Measurements from ENCODE around the gene KLRC2.
"Not testable (repeated sequence)": the region's sequence is repeated elsewhere in the genome, so short reads cannot be mapped to it uniquely, and the experiment has no call there.

Gene KLRC2

DNA sequence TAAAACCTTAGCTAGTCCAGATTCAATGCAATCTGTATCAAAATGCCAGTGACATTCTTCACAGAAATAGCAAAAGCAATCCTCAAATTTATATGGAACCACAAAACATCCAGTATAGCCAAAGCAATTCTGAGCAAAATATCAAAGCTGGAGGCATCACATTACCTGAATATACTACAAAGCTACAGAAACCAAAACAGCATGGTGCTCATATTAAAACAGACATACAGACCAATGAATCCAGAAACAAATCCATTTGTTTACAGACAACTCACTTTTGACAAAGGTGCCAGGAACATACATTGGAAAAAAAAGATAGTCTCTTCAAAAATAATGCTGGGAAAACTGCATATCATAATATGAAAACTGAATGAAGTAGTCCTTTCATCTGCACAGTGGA lies 31.0 kb downstream of the KLRC2 start:
- H3K4me3 ChIP-seq (ENCODE audit: low read depth in 1 of 2, low read length in 2 of 2) = no peak overlapping the region
- H3K9me3 ChIP-seq (ENCODE audit: low read length) = no peaks in the 10 kb centered on the region
- H3K4me1 ChIP-seq (ENCODE audit: insufficient read depth, low read length) = no peaks in the 10 kb centered on the region
- no peak overlapping the region for H3K27ac ChIP-seq (ENCODE audit: low read depth, low read length)
- no peak overlapping the region for H3K9ac ChIP-seq (ENCODE audit: low read length)
- H3K36me3 ChIP-seq (ENCODE audit: insufficient read depth, low read length) = no peaks in the 10 kb centered on the region
- no peaks in the 10 kb centered on the region for H3K27me3 ChIP-seq (ENCODE audit: control insufficient read depth in 1 of 2, insufficient read depth in 2 of 2, low read length in 2 of 2)

DNA sequence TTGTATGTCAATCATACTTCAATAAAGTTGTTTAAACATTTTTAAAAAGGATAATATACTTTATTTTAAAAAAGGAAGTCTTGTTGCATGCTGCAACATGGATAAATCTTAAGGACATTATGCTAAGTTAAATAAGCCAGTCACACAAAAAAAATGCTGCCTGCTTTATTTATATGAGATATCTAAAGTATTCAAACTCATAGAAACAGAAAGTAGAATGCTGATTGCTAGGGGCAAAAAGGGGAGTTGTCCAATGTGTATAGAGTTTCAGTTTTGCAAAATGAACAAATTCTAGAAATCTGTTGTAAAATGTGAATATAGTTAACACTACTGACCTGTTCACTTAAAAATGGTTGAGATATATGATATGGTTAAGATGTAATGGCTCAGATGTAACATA lies 35.0 kb downstream of the KLRC2 start:
- Histone ChIP-seq H3K9ac (ENCODE audit: low read length) (no peak overlapping the region), H3K27me3 (ENCODE audit: control insufficient read depth in 1 of 2, insufficient read depth in 2 of 2, low read length in 2 of 2) (no peaks in the 10 kb centered on the region), H3K27ac (ENCODE audit: low read depth, low read length) (no peak overlapping the region), H3K36me3 (ENCODE audit: insufficient read depth, low read length) (no peaks in the 10 kb centered on the region), H3K9me3 (ENCODE audit: low read length) (no peaks in the 10 kb centered on the region), H3K4me1 (ENCODE audit: insufficient read depth, low read length) (peaks cover under 1% of the 10 kb centered on the region), H3K4me3 (ENCODE audit: low read depth in 1 of 2, low read length in 2 of 2) (no peak overlapping the region)

DNA sequence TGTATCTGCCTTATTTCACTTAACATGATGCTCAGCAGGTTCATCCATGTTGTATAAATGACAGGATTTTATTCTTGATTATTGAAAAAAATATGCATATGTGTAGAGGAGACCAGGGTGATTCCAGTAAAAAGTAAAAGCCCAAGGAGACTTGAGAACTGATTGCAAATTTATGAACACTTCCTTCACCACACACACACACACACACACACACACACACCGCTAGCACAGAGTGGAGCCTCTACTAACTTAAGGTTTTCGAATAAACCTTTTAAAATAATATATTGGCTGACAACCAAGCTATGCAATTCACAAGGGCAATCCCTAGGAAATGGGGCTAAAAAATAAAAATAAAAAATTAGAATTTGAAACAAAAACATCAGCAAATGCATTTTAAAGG lies 37.6 kb downstream of the KLRC2 start:
- no peak overlapping the region for H3K4me3 ChIP-seq (ENCODE audit: low read depth in 1 of 2, low read length in 2 of 2)
- H3K36me3 ChIP-seq (ENCODE audit: insufficient read depth, low read length) = no peaks in the 10 kb centered on the region
- no peaks in the 10 kb centered on the region for H3K27me3 ChIP-seq (ENCODE audit: control insufficient read depth in 1 of 2, insufficient read depth in 2 of 2, low read length in 2 of 2)
- H3K4me1 ChIP-seq (ENCODE audit: insufficient read depth, low read length) = peaks cover 9% of the 10 kb centered on the region
- H3K9ac ChIP-seq (ENCODE audit: low read length) = no peak overlapping the region
- H3K9me3 ChIP-seq (ENCODE audit: low read length) = no peaks in the 10 kb centered on the region
- no peak overlapping the region for H3K27ac ChIP-seq (ENCODE audit: low read depth, low read length)

DNA sequence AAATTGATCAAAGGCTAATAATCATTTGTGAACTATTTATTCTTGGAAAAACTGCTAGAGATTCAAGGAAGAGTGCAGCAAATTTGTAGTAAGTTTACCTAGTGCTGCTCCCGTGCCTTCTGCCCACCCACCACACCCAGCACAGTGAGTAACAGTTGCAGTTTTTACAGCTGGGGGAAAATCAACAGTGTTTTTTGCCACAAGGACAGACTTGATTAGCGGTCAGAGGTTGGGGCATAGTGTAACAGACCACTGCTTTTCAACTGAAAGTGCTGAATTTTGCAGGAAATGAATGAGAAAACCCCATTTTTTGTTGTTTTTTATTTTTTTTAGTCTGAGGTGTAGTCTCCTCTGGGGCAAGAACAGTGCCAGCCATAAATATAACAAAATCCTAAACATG lies 38.5 kb downstream of the KLRC2 start:
- H3K4me3 ChIP-seq (ENCODE audit: low read depth in 1 of 2, low read length in 2 of 2) = no peak overlapping the region
- no peak overlapping the region for H3K9ac ChIP-seq (ENCODE audit: low read length)
- no peaks in the 10 kb centered on the region for H3K36me3 ChIP-seq (ENCODE audit: insufficient read depth, low read length)
- H3K9me3 ChIP-seq (ENCODE audit: low read length) = no peaks in the 10 kb centered on the region
- peaks cover 11% of the 10 kb centered on the region for H3K4me1 ChIP-seq (ENCODE audit: insufficient read depth, low read length)
- H3K27ac ChIP-seq (ENCODE audit: low read depth, low read length) = no peak overlapping the region
- no peaks in the 10 kb centered on the region for H3K27me3 ChIP-seq (ENCODE audit: control insufficient read depth in 1 of 2, insufficient read depth in 2 of 2, low read length in 2 of 2)

DNA sequence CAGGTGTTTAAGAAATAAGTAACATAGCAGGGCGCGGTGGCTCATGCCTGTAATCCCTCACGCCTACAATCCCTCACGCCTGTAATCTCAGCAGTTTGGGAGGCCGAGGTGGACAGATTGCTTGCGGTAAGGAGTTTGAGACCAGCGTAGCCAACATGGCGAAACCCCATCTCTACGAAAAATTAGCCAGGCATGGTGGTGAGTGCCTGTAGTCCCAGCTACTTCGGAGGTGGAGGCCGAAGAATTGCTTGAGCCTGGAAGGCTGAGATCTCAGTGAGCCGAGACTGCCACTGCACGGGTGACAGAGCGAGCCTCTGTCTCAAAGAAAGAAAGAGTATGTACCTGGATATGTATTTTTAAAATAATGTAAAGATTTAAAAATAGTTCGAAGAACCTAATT lies 39.6 kb downstream of the KLRC2 start:
- H3K4me1 ChIP-seq (ENCODE audit: insufficient read depth, low read length) = peaks cover 16% of the 10 kb centered on the region
- H3K27ac ChIP-seq (ENCODE audit: low read depth, low read length); H3K4me3 ChIP-seq (ENCODE audit: low read depth in 1 of 2, low read length in 2 of 2); H3K9ac ChIP-seq (ENCODE audit: low read length); H3K27me3 ChIP-seq (ENCODE audit: control insufficient read depth in 1 of 2, insufficient read depth in 2 of 2, low read length in 2 of 2); H3K36me3 ChIP-seq (ENCODE audit: insufficient read depth, low read length); H3K9me3 ChIP-seq (ENCODE audit: low read length): not testable (repeated sequence)

DNA sequence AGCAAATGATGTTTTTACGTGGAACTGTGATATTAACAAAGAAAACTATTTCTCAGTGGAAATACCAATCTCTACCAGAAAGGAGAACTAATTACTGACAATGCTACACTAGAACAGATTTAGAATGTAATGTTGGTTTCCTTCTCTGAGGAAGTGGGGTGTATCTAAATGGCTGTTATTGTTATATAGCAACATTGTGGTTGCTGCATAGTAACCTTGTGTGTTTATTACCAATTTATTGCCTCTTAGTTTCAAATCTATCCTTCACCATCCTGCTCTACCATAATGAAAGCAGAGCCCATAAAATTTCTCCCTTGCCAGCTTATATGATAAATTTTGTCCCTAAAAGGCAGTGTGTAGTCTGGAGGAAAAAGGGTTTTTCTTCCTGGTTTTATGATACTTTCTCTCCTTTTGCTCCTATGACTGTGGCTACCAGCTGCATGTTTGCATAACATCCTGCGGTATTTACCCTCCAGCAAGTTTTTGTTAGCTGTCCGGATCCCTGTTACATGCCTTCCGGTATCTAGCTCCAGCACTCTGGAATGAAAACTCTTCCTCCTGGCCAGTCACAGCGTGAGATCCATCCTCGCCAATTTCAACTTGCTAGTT lies 40.3 kb downstream of the KLRC2 start:
- no peak overlapping the region for H3K9ac ChIP-seq (ENCODE audit: low read length)
- H3K4me3 ChIP-seq (ENCODE audit: low read depth in 1 of 2, low read length in 2 of 2) = peak overlapping the region in 1 of 2 donors; percentile 29
- H3K9me3 ChIP-seq (ENCODE audit: low read length) = no peaks in the 10 kb centered on the region
- no peaks in the 10 kb centered on the region for H3K27me3 ChIP-seq (ENCODE audit: control insufficient read depth in 1 of 2, insufficient read depth in 2 of 2, low read length in 2 of 2)
- no peaks in the 10 kb centered on the region for H3K36me3 ChIP-seq (ENCODE audit: insufficient read depth, low read length)
- no peak overlapping the region for H3K27ac ChIP-seq (ENCODE audit: low read depth, low read length)
- peaks cover 16% of the 10 kb centered on the region for H3K4me1 ChIP-seq (ENCODE audit: insufficient read depth, low read length)

DNA sequence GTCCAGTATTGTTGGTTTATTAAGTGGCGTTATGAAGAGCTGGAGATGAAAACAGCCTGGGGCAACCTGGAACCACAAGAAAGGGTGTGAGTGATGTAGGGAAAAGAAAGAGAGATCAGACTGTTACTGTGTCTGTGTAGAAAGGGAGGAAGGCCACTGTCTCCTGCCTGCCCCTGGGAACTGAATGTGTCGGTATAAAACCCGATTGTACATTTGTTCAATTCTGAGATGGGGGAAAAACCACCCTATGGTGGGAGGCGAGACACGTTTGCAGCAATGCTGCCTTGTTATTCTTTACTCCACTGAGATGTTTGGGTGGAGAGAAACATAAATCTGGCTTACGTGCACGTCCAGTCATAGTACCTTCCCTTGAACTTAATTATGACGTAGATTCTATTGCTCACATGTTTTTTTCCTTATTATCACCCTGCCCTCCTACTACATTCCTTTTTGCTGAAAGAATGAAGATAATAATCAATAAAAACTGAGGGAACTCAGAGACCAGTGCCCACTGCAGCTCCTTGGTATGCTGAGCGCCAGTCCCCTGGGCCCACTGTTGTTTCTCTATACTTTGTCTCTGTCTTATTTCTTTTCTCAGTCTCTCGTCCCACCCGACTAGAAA lies 41.2 kb downstream of the KLRC2 start:
- H3K4me1 ChIP-seq (ENCODE audit: insufficient read depth, low read length) = peaks cover 16% of the 10 kb centered on the region
- not testable (repeated sequence) for H3K27ac ChIP-seq (ENCODE audit: low read depth, low read length); H3K9ac ChIP-seq (ENCODE audit: low read length); H3K36me3 ChIP-seq (ENCODE audit: insufficient read depth, low read length); H3K9me3 ChIP-seq (ENCODE audit: low read length); H3K4me3 ChIP-seq (ENCODE audit: low read depth in 1 of 2, low read length in 2 of 2); H3K27me3 ChIP-seq (ENCODE audit: control insufficient read depth in 1 of 2, insufficient read depth in 2 of 2, low read length in 2 of 2)

DNA sequence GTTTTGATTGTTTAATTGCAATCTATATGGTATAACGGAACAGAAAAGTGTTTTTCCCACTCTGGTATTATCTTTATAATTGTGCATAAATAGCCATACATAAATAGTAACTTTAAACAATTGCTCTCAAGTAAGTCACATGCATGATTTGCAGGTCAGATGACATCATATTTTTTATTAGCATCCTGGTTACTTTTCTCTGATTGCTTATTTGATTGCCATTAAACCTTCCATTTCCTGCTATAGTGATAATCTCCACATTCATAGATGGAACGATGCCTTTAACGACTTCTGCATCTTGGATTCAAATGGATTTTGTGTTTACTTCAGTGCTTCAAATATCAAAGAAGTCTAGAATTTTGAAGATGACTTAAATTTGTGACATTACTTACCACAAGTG lies 42.5 kb downstream of the KLRC2 start:
- Histone ChIP-seq H3K27ac (ENCODE audit: low read depth, low read length) (no peak overlapping the region), H3K9me3 (ENCODE audit: low read length) (no peaks in the 10 kb centered on the region), H3K4me3 (ENCODE audit: low read depth in 1 of 2, low read length in 2 of 2) (no peak overlapping the region), H3K9ac (ENCODE audit: low read length) (no peak overlapping the region), H3K36me3 (ENCODE audit: insufficient read depth, low read length) (no peaks in the 10 kb centered on the region), H3K4me1 (ENCODE audit: insufficient read depth, low read length) (peaks cover 16% of the 10 kb centered on the region), H3K27me3 (ENCODE audit: control insufficient read depth in 1 of 2, insufficient read depth in 2 of 2, low read length in 2 of 2) (no peaks in the 10 kb centered on the region)

DNA sequence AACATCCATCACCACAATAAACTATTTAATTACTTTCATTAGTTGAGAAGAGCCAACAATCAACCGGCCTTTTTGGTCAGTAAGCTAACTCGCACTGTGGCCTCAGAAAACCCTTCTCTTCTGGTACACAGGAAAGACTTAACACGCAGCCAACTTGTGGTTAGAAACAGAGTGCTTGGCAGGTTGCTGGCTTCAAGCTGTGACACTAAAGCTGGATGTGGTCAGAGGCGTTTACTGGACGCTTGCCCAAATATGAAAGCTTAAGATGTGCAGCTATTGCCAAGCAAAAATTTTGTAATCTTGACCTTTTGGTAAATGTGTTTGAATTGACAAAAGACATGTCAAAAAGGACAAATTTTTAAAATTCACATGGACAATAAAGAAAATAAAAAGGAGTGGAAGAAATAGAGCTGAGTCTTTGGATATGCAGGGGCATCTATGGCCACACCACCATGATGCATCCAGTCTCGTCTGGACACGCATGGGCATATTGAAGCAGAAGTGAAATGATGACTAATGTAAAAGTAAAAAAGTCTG lies 43.3 kb downstream of the KLRC2 start:
- Histone ChIP-seq H3K27me3 (ENCODE audit: control insufficient read depth in 1 of 2, insufficient read depth in 2 of 2, low read length in 2 of 2) (no peaks in the 10 kb centered on the region), H3K4me3 (ENCODE audit: low read depth in 1 of 2, low read length in 2 of 2) (no peak overlapping the region), H3K9me3 (ENCODE audit: low read length) (no peaks in the 10 kb centered on the region), H3K4me1 (ENCODE audit: insufficient read depth, low read length) (peaks cover 16% of the 10 kb centered on the region), H3K27ac (ENCODE audit: low read depth, low read length) (no peak overlapping the region), H3K9ac (ENCODE audit: low read length) (no peak overlapping the region), H3K36me3 (ENCODE audit: insufficient read depth, low read length) (no peaks in the 10 kb centered on the region)

DNA sequence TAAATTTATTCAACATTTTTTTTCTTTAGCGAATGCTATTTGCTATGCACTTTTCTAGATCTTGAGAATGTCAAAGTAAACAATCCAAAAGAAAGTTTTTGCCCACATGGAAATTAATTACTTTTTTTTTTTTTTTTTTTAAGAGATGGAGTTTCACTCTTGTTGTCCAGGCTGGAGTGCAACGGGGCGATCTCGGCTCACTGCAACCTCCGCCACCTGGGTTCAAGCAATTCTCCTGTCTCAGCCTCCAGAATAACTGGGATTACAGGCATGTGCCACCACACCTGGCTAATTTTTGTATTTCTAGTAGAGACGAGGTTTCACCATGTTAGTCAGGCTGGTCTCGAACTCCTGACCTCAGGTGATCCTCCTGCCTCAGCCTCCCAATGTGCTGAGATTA lies 44.8 kb downstream of the KLRC2 start:
- H3K27ac ChIP-seq (ENCODE audit: low read depth, low read length); H3K4me3 ChIP-seq (ENCODE audit: low read depth in 1 of 2, low read length in 2 of 2); H3K36me3 ChIP-seq (ENCODE audit: insufficient read depth, low read length); H3K9ac ChIP-seq (ENCODE audit: low read length); H3K27me3 ChIP-seq (ENCODE audit: control insufficient read depth in 1 of 2, insufficient read depth in 2 of 2, low read length in 2 of 2); H3K9me3 ChIP-seq (ENCODE audit: low read length): not testable (repeated sequence)
- H3K4me1 ChIP-seq (ENCODE audit: insufficient read depth, low read length) = peaks cover 16% of the 10 kb centered on the region

DNA sequence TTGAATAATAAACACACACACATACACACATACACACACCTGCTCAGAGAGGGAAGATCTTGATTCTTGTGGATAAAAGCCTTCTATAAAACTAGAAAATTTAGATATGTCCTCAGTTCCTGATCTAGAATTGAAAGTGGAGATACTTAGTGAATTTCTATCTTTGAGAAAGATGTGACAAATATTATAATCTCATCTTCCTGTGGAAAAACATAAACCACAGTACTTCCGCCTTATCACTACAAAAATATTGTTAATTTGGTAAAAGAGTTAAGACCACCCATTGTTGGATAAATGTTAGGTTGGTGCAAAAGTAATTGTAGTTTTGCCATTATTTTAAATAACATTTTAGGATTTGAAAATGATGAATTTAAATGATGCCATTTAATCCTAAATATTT lies 45.9 kb downstream of the KLRC2 start, which contains the start of gene KLRK1:
Gene KLRK1 (minus strand): TSS at position 138 of the 400 bp plus-strand sequence. CDS start 1,231 bp downstream, outside the sequence.
- H3K4me3 ChIP-seq (ENCODE audit: low read depth in 1 of 2, low read length in 2 of 2) = no peak within 1 kb of the TSS
- no peak within 1 kb of the TSS for H3K9ac ChIP-seq (ENCODE audit: low read length)
- H3K9me3 ChIP-seq (ENCODE audit: low read length) = no peaks in the 10 kb centered on the region
- H3K36me3 ChIP-seq (ENCODE audit: insufficient read depth, low read length) = no peaks in the 10 kb centered on the region
- H3K27ac ChIP-seq (ENCODE audit: low read depth, low read length) = no peak within 1 kb of the TSS
- no peaks in the 10 kb centered on the region for H3K27me3 ChIP-seq (ENCODE audit: control insufficient read depth in 1 of 2, insufficient read depth in 2 of 2, low read length in 2 of 2)
- H3K4me1 ChIP-seq (ENCODE audit: insufficient read depth, low read length) = peaks cover 9% of the 10 kb centered on the region
